GM11168 (cell line): Measurements from ENCODE around the gene ACTC1.

ENCODE experiments used
- in situ Hi-C: fragments of 300-500 bp; cut with MboI; formaldehyde crosslinking; loops from one replicate; pipeline ENCODE4 v1.12.0; 2022; ENCODE audit warnings: low sequenced_read_pairs; ENCODE audit not compliant: unreplicated experiment

ACTC1 gene

GRCh38 chr15:34768530-34768929 is 26.8 kb downstream of the ACTC1 start:
- in situ Hi-C loops = no loop called here

- in situ Hi-C loops = no loop called here
Measured at GRCh38 chr15:34765741-34766140, 29.6 kb downstream of the ACTC1 start.

DNA sequence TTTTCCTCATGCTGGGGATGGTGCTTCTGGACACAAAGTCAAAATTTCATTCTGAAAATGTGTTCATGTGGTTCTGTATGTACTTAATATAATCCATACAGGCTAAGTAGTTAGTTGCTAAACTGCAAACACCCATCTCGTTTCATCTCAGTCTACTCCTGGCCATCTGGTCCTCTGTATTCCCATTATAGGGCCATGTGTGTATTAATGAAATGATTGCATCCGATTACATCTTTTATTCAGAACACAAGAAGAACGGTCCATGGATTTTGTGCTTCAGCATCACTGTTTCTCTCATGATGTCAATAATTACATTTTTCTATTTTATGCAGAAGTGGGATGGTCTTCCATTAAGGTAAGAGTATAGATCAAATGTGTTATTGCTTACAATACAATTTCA is 34.4 kb downstream of the ACTC1 start:
- in situ Hi-C loops = no loop called here

DNA sequence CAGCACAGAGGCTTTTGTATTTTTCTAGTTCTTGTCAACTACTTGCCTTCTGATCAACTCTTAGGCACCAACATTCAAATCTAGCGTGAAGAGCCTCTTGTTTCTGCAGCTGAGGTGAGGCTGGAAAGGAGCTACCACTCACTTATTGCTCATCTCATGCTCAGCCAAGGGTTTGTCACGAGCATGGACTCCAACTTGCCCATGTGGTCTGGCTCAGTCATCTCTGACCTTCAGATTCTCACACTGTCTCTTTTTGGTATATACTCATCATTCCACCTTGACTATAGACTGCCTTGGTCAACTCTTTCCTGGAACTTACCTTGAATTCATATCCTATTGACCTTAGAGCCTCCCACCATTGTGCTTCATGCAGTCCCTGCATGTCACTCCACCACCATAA is 35.4 kb downstream of the ACTC1 start:
- in situ Hi-C loops = no loop called here

DNA sequence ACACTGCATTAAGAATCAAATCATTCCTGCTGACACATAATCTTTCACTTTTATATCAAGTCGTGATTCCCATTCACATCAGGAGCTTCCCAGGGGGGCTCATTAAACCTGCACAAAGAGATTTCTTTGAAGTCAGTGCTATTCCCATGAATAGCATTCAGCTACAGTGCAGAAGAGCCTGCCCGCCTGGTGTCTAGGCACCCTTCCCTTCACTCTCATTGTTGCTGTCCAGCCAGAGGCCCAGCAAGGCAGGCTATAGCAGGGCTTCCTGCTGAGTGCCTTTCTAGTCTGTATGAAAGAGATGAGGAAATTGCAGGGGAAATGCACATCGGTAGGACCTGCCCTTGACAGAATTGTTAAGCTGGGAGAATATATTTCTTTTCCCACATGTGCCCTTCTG is 36.0 kb downstream of the ACTC1 start:
- in situ Hi-C loops = no loop called here

DNA sequence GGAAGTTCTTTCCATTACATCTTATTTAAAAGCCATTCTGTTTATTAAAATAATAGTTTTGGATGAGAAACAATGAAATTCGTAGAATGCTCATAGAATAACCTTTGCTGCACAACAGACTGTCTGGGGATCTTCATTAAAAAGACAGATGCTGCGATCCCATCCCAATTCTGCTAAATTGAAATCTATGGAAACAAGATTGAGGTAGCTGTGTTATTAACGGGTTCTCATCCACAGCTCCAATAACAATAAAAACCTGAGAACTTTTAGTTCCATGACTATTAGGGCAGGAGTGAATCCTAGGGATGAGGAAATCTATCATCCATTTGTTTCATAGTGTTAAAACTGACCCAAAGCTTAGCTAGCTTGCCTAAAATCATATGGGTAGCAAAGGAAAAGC is 38.1 kb downstream of the ACTC1 start:
- in situ Hi-C loops = no loop called here

DNA sequence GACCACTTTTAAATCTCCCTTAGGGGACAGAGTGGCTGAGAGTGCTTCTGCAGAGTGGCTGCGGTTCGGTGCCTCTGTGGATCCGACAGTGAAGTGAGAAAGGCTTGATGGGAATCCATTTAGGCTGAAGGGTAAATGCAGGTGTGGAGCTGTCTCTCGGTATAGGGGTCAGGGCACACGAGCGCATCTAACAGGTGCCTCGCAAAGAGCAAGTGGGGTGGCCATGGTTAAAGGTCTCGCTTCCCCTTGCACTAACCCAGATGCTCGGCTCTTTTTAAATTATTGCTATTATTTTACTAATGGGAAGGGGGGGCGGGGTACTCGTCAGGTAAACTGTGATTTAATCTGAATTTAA is 40.0 kb downstream of the ACTC1 start:
- in situ Hi-C loops = no loop called here

GRCh38 chr15:34754674-34755418 is 40.5 kb downstream of the ACTC1 start, which contains the start of gene GJD2:
Gene GJD2, minus strand, starts transcription at chr15:34754998. Its CDS starts 510 bp downstream, at chr15:34754488.
- in situ Hi-C loops = no loop called here

- in situ Hi-C loops = no loop called here
Measured at GRCh38 chr15:34754171-34754601, 41.2 kb downstream of the ACTC1 start.

DNA sequence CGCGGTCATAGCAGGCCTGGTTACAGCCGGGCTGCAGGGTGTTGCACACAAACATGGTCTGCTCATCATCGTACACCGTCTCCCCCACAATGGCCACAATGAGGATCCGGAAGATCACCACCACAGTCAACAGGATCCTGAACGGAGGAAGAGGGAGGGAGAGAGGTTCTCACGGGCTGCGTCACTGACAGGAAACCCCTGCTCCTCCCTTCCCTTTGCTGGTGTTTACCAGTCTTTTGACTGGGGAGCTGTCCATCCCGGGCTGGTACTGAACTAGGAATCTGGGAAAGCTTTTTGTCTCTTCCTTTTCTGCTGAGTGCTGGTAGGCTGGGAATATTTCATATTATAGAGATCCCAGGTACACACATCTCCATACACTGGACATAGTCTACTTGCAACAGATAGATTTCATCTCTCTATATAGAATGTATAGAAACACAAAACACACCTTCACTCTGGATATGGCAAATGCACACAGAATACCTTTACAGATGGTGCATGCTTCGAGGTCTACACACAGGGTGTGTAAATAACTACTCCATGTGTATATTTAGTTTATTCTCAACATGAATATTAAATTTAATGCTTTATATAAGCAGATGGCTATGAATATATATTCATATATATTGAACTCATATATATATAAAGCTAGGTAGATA is 42.0 kb downstream of the ACTC1 start:
- in situ Hi-C loops = no loop called here

DNA sequence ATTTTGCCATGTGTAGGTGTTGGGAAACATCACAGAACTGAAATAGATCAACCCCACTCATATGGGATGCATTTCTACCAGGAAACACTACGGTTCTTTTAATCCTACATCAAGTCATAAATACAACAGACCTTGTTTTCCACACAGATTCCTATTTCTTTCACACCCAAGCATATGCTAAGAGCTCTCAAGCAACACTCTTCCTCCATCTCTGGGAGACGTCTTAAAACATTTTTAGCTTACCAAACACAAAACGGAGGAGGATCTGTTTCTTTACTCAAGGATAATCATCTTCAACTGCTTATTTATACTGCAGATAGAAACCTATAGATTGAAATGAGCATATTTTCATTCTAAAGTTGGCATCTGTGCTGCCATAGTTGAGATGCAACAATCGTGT is 45.7 kb downstream of the ACTC1 start:
- in situ Hi-C loops = no loop called here
